ENCODE data around the gene EYA2.

DNA sequence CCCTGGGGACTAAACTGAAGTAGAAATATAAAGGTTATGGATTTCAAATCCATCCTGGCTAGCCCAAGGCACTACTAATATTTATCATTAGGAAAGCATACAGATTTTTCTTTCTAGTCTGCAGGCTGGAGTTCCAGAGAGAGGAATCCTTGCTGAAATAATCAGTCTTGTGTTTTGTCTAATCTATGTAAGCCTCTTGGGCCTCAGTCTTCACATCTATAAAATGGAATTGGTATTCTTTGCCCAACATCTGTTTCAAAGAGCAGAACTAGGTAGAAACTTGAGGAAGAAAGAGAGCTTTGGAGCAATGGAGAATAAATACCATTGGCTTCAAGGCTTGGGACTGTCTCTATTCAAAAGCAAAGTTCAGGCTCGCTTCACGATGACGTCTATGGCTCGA lies 249.8 kb downstream of the EYA2 start:
- TF ChIP-seq POLR2AphosphoS5 (IDR thresholded peaks at IDR 0.05; ENCODE audit: low read depth, low read length) = no peak
- no peak for TF ChIP-seq POLR2A (IDR thresholded peaks at IDR 0.05; ENCODE audit: low read depth, low read length)
